AG09319 (cell line): ENCODE results near the gene PARP14.
"Not testable (repeated sequence)": the region's sequence is repeated elsewhere in the genome, so short reads cannot be mapped to it uniquely, and the experiment has no call there.

Source experiments
- DNase-seq: peaks from one replicate; pipeline ENCODE4 v3.0.0-alpha.2; 2010; ENCODE audit warnings: low read depth; ENCODE audit errors: extremely low read depth
- TF ChIP-seq, protein P1 (sequence below): IDR thresholded peaks from 2 replicates; pipeline ENCODE4 v1.5.1; 2011; ENCODE audit warnings: low read depth, mild to moderate bottlenecking, inconsistent platforms, low read length, moderate library complexity

The PARP14 gene

GRCh38 chr3:122680475-122681283 lies at the start of gene PARP14:
Gene PARP14, plus strand, starts transcription at chr3:122680839. Its CDS starts 45 bp downstream, at chr3:122680884.
- DNase-seq: peak; percentile 30
- TF ChIP-seq, protein P1, sequence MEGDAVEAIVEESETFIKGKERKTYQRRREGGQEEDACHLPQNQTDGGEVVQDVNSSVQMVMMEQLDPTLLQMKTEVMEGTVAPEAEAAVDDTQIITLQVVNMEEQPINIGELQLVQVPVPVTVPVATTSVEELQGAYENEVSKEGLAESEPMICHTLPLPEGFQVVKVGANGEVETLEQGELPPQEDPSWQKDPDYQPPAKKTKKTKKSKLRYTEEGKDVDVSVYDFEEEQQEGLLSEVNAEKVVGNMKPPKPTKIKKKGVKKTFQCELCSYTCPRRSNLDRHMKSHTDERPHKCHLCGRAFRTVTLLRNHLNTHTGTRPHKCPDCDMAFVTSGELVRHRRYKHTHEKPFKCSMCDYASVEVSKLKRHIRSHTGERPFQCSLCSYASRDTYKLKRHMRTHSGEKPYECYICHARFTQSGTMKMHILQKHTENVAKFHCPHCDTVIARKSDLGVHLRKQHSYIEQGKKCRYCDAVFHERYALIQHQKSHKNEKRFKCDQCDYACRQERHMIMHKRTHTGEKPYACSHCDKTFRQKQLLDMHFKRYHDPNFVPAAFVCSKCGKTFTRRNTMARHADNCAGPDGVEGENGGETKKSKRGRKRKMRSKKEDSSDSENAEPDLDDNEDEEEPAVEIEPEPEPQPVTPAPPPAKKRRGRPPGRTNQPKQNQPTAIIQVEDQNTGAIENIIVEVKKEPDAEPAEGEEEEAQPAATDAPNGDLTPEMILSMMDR: no peak; the same call in 1 of the 2 replicates

GRCh38 chr3:122635789-122636188 lies 44.9 kb upstream of the PARP14 start:
- no peak for DNase-seq
- TF ChIP-seq, protein P1: no peak

- TF ChIP-seq, protein P1: no peak
- DNase-seq: no peak
Observed at GRCh38 chr3:122636697-122637096, 43.9 kb upstream of the PARP14 start.

GRCh38 chr3:122640437-122640999 lies 40.1 kb upstream of the PARP14 start:
- TF ChIP-seq, protein P1: no peak
- DNase-seq: no peak

- TF ChIP-seq, protein P1: no peak
- no peak for DNase-seq
Observed at GRCh38 chr3:122642935-122643334, 37.7 kb upstream of the PARP14 start.

GRCh38 chr3:122646146-122646988 lies 34.3 kb upstream of the PARP14 start:
- no peak for DNase-seq
- TF ChIP-seq, protein P1: no peak

- DNase-seq: not testable (repeated sequence)
Observed at GRCh38 chr3:122651233-122651907, 29.3 kb upstream of the PARP14 start.

DNA sequence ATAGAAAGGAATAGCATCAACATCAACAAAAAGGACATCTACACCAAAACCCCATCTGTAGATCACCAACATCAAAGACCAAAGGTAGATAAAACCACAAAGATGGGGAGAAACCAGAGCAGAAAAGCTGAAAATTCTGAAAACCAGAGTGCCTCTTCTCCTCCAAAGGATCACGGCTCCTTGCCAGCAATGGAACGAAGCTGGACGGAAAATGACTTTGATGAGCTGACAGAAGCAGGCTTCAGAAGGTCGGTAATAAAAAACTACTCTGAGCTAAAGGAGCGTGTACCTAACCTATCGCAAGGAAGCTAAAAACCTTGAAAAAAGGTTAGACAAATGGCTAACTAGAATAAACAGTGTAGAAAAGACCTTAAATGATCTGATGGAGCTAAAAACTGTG lies 28.7 kb upstream of the PARP14 start:
- not testable (repeated sequence) for DNase-seq

GRCh38 chr3:122658336-122658735 lies 22.3 kb upstream of the PARP14 start:
- DNase-seq: not testable (repeated sequence)
